Activated CD4-positive, CD25-positive, alpha-beta regulatory T cell treated with anti-CD3 and anti-CD28 coated beads, Interleukin-2, amount 50 U/mL, for 72 hours (primary cell): ENCODE data around the gene BPI.
"Not testable (repeated sequence)": the region's sequence is repeated elsewhere in the genome, so short reads cannot be mapped to it uniquely, and the experiment has no call there.

ENCODE experiments used
- DNase-seq: peaks from one replicate; pipeline ENCODE4 v3.0.0; 2021

The BPI gene

DNA sequence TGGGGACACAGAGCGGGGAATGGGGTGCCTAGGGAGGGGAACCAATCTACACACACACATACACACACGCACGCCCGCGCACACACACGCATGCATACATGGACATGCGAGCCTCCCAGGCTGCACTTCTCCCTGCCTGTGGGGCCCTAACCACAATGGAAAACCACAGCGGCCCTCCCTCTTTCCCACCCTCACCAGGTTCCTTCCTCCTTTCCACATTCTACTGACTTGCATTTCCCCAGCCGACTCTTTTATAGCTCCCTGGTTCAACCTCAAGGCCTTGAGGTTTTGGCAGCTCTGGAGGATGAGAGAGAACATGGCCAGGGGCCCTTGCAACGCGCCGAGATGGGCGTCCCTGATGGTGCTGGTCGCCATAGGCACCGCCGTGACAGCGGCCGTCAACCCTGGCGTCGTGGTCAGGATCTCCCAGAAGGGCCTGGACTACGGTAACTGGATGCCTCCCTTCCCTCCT, at the start of gene BPI:
TSS of gene BPI (plus strand) at position 249 of the 472 bp plus-strand sequence. CDS start at position 317, 68 bp downstream.
- no peak for DNase-seq

DNA sequence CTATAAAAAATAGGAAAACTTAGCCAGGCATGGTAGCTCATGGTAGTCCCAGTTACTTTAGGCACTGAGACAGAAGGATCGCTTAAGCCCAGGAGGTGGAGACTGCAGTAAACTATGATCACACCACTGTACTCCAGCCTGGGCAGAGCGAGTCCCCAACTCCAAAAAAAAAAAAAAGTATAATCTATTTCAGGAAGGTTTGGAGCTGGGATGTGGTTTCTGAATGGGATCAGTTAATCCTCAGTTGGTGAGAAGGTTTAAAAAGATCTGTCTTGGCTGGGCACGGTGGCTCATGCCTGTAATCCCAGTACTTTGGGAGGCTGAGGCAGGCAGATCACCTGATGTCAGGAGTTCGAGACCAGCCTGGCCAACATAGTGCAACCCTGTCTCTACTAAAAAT, 49.3 kb upstream of the BPI start:
- not testable (repeated sequence) for DNase-seq

GRCh38 chr20:38255393-38255792, 48.6 kb upstream of the BPI start:
- no peak for DNase-seq

- DNase-seq, result no peak
Observed at GRCh38 chr20:38256021-38256420, 47.9 kb upstream of the BPI start.

DNA sequence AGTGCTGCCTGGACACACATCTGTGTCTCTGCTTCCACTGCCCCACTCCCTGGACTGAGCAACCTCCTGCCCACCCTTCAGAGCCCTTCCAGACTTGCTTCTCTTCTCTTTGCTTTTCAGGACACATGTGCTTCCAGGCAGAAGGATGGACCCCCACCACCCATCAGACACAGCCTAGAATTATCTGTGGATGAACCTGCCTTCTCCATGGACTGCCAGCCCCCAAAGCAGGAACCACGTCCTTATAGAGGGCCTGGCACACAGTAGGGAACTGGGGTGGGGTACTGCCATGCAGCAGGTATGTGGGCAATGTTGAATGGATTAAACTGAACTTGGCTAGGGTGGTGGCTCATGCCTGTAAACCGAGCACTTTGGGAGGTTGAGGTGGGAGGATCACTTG, 47.0 kb upstream of the BPI start:
- no peak for DNase-seq

GRCh38 chr20:38258545-38259215, 45.3 kb upstream of the BPI start:
- DNase-seq, result no peak

DNA sequence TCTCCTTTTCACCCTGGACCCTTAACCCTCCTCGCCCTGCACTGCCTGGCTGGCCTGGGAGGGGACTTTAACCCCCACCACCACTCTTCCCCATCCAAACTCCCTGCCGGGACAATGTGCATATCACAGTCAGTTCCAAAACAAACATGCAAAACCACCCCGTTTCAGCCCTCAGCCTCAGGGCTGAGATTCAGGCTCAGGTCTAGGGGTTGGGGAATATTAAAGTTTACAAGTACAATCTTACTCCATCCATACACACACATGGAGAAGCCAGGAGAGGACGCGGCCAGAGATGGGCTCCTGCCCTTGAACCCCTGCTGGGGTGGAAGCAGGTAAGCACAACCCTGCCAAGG, 44.0 kb upstream of the BPI start:
- no peak for DNase-seq

DNA sequence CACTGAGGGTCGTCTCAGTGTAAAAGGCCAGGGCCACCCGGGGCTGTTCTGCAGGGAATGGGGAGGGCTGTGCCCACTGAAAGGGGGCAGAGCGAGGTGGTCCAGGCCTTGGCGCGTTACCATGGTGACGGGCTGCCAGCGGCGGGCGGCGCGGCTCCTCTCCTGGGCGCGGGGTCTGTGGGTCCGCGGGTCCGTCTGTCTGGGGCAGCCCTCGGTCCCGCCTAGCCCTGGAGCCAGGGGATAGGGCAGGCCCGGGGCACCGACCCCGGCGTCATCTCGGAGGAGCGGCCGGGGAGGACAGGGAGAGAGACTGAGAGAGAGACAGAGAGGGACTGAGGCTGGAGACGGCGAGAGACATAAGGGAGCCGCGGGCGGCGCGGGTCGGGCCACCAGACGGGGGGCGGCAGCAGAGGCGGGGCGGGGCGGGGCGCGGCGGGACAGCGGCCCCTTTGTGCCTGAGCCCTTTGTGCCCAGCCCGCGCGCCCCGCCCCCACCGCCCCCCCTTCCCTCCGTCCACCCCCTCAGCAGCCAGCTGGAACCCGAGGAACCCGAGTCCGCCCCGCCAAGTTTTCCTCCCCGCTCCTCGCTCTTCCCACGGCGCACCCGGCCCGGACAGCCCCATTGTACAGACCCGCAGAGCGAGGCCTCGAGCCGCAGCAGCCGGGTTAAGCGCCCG, 43.4 kb upstream of the BPI start, which contains the start of gene KIAA1755:
TSS of gene KIAA1755 (minus strand) at position 358 of the 676 bp plus-strand sequence. CDS start at position 123, 235 bp downstream.
- DNase-seq, result no peak

DNA sequence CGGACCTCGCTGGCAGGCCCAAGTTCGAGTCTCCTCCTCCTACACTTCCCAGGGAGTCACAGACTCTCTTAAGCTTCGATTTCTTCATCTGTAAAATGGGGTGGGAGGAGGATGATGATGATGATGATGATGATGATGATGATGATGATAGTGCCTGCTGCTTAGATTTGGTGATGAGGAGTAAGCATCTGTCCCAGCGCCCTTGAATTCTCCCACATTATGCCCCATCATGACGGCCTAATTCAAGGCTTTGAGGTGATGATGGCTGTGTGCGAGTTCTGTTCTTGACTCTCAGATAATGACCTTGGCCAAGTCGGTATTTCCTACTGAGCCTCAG, 42.9 kb upstream of the BPI start:
- DNase-seq, result no peak

DNA sequence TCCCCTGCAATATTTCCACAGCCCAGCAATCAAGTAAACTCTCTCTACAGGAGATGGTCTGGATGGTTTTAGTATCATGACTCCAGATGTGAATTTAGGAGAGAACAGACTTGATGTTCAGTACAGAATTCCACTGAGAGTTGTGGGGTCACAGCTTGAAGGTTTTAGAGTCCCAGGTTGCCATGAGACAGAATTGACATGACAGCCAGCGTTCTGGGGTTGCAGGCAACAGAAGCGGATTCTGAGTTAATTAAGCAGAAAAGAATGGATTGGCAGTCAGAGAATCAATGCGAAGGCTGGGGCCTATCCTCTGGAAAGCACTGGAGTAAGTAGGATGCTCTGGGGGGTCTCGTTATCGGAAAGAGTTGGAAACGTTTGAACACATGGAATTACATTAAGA, 41.0 kb upstream of the BPI start:
- no peak for DNase-seq

GRCh38 chr20:38266426-38266825, 37.5 kb upstream of the BPI start:
- DNase-seq, result no peak

GRCh38 chr20:38267296-38267695, 36.7 kb upstream of the BPI start:
- DNase-seq, result no peak

DNA sequence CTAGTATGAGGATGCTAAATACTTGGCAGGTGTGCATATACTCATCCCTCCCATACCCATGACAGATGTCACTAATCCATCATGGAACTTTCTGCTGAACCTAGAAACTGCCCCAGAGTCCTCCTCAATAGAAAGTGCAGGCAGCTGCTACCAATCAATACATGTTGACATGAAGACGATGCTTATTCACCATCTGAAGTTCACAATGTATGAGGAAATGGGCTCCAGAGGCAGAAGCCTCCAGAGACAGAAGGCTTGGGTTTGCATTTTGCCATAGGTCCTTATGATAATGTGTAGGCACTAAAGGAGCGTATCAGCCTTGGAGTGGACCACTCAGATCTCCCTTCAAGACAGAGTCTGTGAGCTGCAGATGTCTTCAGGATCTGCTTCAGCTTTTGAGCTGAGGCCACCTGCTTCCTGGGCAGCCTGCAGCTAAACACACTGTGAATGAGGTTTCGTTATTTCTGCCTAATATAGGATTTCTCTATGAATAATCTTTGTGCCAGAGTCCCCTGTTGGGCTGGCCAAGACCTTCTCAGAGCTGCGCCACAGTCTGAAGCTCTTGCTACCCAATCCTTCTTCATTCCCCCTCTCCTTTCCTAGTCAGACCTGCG, 35.9 kb upstream of the BPI start:
- DNase-seq, result no peak

GRCh38 chr20:38269040-38269439, 34.9 kb upstream of the BPI start:
- no peak for DNase-seq

GRCh38 chr20:38269715-38270114, 34.2 kb upstream of the BPI start:
- DNase-seq, result no peak

DNA sequence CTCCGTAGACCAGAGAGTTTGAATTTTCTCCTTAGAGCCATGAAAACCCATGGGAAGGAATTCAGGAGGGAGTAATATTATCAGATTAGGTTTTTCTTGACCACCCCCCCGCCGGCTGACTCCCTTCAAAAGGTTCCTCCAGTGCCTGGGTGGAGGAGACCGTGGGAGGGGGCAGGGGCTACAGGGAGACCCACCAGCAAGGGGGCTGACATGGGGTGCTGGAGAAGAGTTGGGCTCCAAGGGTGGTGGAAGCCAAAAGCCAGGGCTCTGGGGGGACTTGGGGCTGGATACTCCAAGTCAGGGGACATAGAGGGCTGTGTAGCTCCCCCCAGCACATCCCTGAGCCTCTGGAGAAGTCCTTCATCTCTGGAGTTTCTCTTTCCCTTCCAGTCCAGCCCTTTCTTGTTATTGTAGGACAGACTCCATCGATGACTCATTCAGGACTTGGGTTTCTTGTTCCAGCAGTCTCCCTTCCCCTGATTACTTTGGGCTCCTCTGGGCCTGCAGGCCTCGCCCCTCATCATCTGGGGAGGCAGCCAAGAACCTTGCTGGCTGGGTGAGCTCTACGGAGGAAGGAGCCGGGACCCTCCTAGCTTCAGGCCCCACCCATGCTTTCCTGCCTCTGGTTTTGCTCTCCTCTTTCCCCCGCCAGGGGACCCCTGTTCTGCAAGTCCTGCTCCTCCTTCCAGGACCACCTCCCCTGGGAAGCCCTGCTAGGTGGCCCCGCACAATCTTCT, 32.9 kb upstream of the BPI start:
- DNase-seq, result no peak

DNA sequence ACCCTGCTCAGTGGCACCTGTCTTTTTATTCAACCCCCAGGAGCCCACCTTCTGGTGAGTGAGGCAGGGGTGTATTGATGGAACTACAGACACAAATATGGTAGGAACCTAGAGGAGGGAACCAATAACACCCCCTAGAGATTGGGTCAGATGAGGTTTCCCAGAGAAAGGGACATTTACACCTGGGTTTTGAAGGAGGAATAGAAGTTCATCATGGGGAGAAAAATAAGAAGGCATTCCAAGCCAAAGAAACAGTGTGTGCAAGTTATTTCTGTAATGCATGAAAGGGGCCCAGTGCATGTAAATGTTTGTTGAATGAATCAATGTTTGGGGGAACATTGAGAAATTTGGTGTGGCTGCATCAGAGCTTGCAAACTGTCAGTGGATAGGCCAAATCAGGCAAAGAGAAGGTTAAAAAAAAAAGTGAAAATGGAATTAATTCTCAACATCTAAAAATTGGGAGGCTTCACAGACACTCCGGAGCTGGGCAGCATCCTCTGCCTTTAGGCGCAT, 32.3 kb upstream of the BPI start:
- DNase-seq, result no peak

GRCh38 chr20:38272398-38272797, 31.6 kb upstream of the BPI start:
- DNase-seq, result no peak

DNA sequence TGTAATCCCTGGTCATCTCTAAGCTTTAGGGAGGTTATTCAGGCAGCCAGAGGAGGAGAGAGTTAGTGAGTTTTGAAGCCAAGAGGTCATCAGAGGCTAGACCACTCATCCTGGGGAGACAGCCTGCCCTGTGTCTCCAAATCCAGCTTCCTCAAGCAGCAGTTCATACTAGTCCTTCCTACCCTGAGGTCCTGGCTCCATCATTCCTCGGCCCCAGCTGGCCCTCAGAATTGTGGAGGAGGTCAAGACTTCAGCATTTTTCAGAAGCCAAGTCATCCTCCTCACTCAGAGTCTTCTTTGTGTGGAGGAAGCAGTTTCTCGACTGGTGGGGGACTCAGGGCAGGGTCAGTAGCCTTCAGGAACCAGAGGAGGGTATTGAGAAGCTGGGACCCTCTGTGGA, 31.0 kb upstream of the BPI start:
- DNase-seq, result no peak

DNA sequence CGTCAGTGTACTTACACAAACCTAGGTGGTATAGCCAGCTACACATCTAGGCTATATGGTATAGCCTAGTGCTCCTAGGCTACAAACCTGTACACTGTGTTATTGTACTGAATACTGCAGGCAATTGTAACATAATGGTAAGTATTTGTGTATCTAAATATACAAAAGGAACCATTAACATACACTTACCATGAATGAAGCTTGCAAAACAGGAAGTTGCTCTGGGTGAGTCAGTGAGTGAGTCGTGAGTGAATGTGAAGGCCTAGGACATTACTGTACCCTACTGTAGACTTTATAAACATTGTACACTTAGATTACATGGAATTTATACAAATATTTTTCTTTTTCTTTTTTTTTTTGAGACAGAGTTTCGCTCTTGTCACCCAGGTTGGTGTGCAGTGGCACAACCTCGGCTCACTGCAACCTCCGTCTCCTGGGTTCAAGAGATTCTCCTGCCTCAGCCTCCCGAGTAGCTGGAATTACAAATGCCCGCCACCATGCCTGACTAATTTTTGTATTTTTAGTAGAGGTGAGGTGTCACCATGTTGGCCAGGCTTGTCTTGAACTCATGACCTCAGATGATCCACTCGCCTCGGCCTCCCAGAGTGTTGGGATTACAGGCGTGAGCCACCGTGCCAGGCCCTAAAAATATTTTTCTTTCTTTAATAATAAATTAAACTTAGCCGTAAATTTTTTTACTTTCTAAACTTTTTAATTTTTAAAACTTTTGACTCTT, 28.0 kb upstream of the BPI start:
- no peak for DNase-seq

DNA sequence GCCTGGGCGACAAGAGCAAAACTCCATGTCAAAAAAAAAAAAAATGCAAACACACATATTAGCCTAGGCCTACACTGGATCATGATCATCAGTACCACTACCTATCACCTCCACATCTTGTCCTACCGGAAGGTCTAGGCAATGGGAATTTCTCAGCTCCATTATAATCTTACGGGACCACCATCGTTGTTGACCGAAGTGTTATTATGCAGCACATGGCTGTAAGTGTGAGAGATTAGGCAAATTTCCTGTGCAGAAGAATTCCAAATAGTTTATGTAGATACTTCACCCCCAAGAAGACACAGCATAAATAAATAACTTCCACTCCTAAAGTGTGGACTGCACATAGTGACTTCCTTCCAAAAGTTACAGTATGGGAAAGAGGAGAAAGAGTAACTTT, 26.7 kb upstream of the BPI start:
- DNase-seq, result no peak

DNA sequence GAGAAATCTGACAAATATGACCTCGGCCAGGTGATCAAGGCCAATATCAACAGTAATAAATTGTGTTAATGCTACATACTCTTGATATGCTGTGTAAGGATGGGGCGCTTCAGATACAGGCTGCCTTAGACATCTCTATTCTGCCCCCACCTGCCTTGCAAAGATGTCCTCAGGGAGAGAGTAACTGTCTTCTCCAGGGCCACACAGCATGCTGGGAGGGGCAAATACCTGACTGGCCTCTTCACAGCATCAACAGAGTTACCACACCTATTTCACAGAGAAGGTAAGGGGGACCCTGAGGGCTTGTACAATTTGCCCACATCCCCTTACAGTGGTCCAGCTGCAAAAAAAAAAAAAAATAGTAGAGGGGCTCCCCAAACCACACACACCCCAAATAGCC, 26.3 kb upstream of the BPI start:
- DNase-seq, result no peak

DNA sequence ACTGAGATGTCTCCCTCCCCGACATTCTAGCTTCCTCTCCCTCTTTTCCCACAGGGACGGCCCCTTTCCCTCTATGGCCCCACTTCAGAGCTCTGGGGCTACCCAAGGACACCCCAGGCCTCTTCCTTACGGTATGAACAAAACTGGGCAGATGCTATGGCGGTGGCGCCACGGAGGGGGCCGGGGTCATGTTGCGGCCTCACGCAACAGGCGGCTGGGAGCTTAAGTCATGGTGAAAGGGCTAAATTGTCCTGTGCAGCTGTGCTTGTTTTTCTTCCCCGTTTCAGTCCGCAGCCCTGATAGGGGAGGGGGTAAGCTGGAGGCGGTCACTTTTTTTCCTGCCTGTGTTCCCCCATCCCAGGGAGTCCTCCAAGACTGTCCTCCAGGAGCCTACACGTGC, 25.8 kb upstream of the BPI start:
- no peak for DNase-seq
